Thyroid gland (tissue), 4 donors: Measurements from ENCODE around the gene PITPNC1.

Experiments
- CTCF ChIP-seq, 6 experiments: fragments of 200-600 bp in 3 of 6; fragments of 450-650 bp in 3 of 6; sonication (generic) in 3 of 6; IDR thresholded peaks; one replicate each; pipeline ENCODE4 v1.5.1; 2016 to 2019; ENCODE audit warnings: antibody characterized with exemption in 6 of 6, mild to moderate bottlenecking in 2 of 6, inconsistent platforms in 1 of 6, moderate library complexity in 1 of 6
- POLR2A ChIP-seq, 2 donors: fragments of 450-650 bp; IDR thresholded peaks; one replicate each; pipeline ENCODE4 v1.6.1; 2017; ENCODE audit warnings: antibody characterized with exemption in 2 of 2, mild to moderate bottlenecking in 2 of 2, moderate library complexity in 1 of 2

- TF ChIP-seq CTCF (IDR thresholded peaks at IDR 0.05) (no peak), POLR2A (IDR thresholded peaks at IDR 0.05) (no peak)
These were observed 67.0 kb downstream of the PITPNC1 start for GRCh38 chr17:67443931-67444595.
